AG04450 (cell line): ENCODE results near the gene GNS. TPM values are rescaled to one million over a fixed set of nuclear protein-coding genes. Genes with fewer than 3 reads are reported as not detected.

Experiments used
- CTCF ChIA-PET: fragments of 300-600, 350-600 bp; formaldehyde crosslinking; extraction: SDS; loops from one replicate; lab custom pipeline; 2022; ENCODE audit warnings: antibody characterized with exemption, inconsistent platforms; lab: Charles Lee
- POLR2A ChIA-PET: fragments of 350-600 bp; formaldehyde crosslinking; extraction: SDS; loops from one replicate; lab custom pipeline; 2021; ENCODE audit warnings: antibody characterized with exemption, inconsistent platforms; lab: Yijun Ruan, JAX
- DNase-seq: peaks from one replicate; pipeline ENCODE4 v3.0.0-alpha.2; 2011; ENCODE audit warnings: low read depth, low spot score
- H3K27ac ChIP-seq: one replicate; pipeline ENCODE4 v1.5.1; 2012; ENCODE audit warnings: low read depth, low read length, control low read depth
- H3K27me3 ChIP-seq: one replicate; pipeline ENCODE4 v1.6.0; 2012; ENCODE audit warnings: low read length; ENCODE audit not compliant: control insufficient read depth, insufficient read depth
- H3K4me3 ChIP-seq: 2 replicates; pipeline ENCODE4 v1.5.1; 2011; ENCODE audit warnings: mild to moderate bottlenecking, low read depth, low read length, control low read depth
- H3K9me3 ChIP-seq: 2 replicates; pipeline ENCODE4 v1.5.1; 2012; ENCODE audit warnings: low read length; ENCODE audit not compliant: control insufficient read depth, insufficient read depth
- polyA plus RNA-seq: library from polyadenylated mRNA; depleted of rRNA; stranded (reverse); fragments of >200 nt; gene quantifications from 2 replicates; pipeline ENCODE4 v1.2.3, GENCODE V29; 2011
- TF ChIP-seq, protein P1 (sequence below): IDR thresholded peaks from 2 replicates; pipeline ENCODE4 v1.5.1; 2011; ENCODE audit warnings: low read depth, low read length, control low read depth, inconsistent platforms

The GNS gene
- polyA plus RNA-seq, 1 experiment = 212 TPM

DNA sequence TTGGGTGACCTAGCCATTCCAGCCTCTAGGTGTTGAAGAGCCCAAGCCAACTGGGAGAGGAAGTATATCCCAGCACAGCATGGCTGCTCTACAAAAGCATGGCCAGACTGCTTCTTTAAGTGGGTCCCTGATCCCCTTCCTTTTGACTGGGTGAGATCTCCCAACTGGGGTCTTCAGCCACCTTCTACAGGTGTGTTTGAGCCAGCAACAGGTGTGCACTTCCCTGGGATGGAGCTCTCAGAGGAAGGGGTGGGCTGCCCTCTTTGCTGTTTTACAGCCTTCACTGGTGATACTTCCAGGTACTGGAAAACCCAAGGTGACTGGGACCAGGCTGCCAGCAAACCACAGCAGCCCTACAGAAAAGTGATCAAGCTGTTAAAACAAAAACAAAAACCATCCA lies 14.2 kb upstream of the GNS start:
- no peak for DNase-seq
- POLR2A ChIA-PET = no interaction called here
- H3K27me3 ChIP-seq = peaks cover 17% of the 10 kb centered on the region
- H3K4me3 ChIP-seq = no peak overlapping the region
- H3K27ac ChIP-seq = no peak overlapping the region
- TF ChIP-seq, protein P1, sequence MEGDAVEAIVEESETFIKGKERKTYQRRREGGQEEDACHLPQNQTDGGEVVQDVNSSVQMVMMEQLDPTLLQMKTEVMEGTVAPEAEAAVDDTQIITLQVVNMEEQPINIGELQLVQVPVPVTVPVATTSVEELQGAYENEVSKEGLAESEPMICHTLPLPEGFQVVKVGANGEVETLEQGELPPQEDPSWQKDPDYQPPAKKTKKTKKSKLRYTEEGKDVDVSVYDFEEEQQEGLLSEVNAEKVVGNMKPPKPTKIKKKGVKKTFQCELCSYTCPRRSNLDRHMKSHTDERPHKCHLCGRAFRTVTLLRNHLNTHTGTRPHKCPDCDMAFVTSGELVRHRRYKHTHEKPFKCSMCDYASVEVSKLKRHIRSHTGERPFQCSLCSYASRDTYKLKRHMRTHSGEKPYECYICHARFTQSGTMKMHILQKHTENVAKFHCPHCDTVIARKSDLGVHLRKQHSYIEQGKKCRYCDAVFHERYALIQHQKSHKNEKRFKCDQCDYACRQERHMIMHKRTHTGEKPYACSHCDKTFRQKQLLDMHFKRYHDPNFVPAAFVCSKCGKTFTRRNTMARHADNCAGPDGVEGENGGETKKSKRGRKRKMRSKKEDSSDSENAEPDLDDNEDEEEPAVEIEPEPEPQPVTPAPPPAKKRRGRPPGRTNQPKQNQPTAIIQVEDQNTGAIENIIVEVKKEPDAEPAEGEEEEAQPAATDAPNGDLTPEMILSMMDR = no peak
- CTCF ChIA-PET = no interaction called here
- H3K9me3 ChIP-seq = no peaks in the 10 kb centered on the region

DNA sequence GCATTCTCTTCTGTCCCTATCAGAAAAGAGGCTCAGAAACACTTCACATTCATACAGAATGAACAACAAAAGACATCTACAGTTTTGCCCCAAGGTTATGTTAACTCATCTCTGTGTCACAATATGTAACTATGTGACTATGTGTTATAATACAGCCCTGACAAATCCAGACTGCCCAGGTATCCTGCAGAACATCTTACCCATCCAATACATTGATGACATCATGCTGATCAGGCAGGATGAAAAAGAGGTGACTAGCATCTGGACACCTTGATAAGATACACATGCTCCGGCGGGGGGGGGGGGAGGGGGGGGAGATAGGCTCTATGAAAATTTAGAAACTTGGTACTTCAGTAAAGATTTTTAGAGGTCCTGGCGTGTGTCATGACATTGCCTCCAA lies 8.3 kb upstream of the GNS start:
- CTCF ChIA-PET = no interaction called here
- H3K27me3 ChIP-seq = peaks cover 4% of the 10 kb centered on the region
- POLR2A ChIA-PET = no interaction called here

DNA sequence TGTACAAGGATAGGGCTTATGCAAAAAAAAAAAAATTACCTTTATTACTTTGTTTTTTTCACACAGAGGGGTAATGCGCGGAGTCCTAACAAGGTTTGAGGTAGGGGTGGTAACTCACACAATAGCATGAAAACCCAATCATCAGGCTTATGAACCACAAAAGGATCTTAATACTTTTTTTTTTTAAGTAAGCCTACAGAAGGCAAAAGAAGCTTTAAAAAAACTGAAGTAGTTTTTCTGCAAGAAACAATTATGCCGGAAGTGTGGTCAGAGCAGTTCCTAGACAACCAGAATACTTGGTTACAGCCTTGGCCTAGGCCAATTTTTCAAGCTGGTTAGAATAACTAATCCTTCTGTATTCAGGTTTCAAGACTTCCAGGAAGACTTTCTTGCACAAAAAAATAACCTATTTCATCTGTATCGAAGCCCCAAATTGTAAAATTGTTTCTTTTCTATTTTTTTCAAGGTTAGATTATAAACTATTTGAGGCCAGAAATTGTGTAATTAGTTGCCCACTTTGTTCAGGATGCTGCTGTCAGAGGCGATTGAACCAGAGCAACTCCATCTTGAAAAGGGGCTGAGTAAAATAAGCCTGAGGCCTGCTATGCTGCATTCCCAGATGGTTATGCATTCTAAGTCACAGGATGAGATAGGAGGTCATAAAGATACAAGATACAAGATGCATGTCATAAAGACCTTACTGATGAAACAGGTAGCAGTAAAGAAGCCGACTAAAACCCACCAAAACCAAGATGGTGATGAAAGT lies 1.8 kb upstream of the GNS start:
- Histone ChIP-seq H3K4me3 (no peak overlapping the region), H3K9me3 (peaks cover 3% of the 10 kb centered on the region; the same call in 1 of the 2 replicates), H3K27me3 (no peaks in the 10 kb centered on the region), H3K27ac (no peak overlapping the region)
- CTCF ChIA-PET = no interaction called here
- TF ChIP-seq, protein P1 = no peak
- no peak for DNase-seq
- POLR2A ChIA-PET = no interaction called here

More for the DNA sequence above, 8.3 kb upstream of the GNS start:
- TF ChIP-seq, protein P1 = no peak
- H3K27ac ChIP-seq = no peak overlapping the region
- H3K9me3 ChIP-seq = no peaks in the 10 kb centered on the region
- DNase-seq = no peak
- no peak overlapping the region for H3K4me3 ChIP-seq

DNA sequence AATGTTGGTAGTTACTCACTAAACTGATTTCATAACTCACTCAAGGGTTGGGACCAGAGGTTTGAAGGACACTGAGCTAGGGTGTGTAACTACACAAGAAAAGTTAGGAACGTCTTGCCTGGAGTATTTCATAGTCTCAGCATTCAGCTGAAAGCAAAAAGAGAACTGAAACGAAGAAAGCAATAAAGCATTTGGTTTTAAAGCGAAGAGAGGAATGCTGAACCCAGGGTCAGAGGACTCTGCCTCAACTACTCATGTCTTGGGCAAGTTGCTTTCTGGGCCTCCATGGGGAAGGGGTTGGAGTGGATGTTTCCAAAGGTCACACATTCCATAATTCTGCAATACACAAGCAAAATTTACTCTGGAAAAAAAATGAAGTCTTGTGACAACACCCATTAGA lies 1.4 kb downstream of the GNS start:
- CTCF ChIA-PET = interaction anchor here (3.6 kb wide), 1 partner anchor 208 kb away, joined by 9 read pairs; no protein-coding TSS in a partner anchor

DNA sequence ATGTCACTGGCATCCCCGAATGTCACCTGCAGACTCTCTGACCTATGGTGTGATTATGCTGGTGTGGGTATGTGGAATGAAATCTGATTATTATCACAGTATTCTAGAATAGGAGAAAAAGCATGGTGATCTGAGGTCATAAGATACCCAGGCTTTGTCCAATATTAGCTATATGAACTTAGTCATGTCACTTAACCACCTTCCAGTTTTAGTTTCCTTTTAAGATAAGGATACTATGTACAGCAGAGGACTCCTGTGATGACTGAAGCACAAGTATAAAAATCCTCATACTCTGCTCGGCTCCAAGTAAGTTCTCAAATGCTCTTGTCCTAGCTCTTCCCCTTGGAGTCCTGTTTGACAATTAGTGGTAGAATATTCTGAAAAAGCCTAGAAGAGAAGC lies 2.8 kb downstream of the GNS start:
- ChIA-PET POLR2A (no interaction called here), CTCF (interaction anchor here (3.6 kb wide), 1 partner anchor 207 kb away, joined by 9 read pairs; no protein-coding TSS in a partner anchor)
- TF ChIP-seq, protein P1 = no peak
- peaks cover 3% of the 10 kb centered on the region; the same call in 1 of the 2 replicates for H3K9me3 ChIP-seq
- no peak for DNase-seq
- H3K4me3 ChIP-seq = no peak overlapping the region
- H3K27ac ChIP-seq = no peak overlapping the region
- no peaks in the 10 kb centered on the region for H3K27me3 ChIP-seq

More for the DNA sequence above, 1.4 kb downstream of the GNS start:
- DNase-seq = no peak
- POLR2A ChIA-PET = no interaction called here
- no peak overlapping the region for H3K27ac ChIP-seq
- no peaks in the 10 kb centered on the region for H3K27me3 ChIP-seq
- no peak overlapping the region for H3K4me3 ChIP-seq
- H3K9me3 ChIP-seq = peaks cover 3% of the 10 kb centered on the region; the same call in 1 of the 2 replicates
- TF ChIP-seq, protein P1 = no peak
